Stomach (tissue), 9 donors: ENCODE measurements around the gene NAALADL2. TPM values are rescaled to one million over a fixed set of nuclear protein-coding genes. Genes with fewer than 3 reads are reported as not detected.

Experiments
- DNase-seq, 2 donors: peaks; one replicate each; pipeline versions ENCODE4 v3.0.0 to v3.0.0-alpha.2; 2013 to 2019
- H3K27ac ChIP-seq, 5 donors: fragments of 200-600 bp in 4 of 5; sonication (generic) in 4 of 5; one replicate each; pipeline ENCODE4 v1.5.1; 2013 to 2019; ENCODE audit warnings: mild to moderate bottlenecking in 1 of 5, moderate library complexity in 1 of 5
- H3K27me3 ChIP-seq, 3 donors: fragments of 200-600 bp; sonication (generic); one replicate each; pipeline ENCODE4 v1.5.1; 2017 to 2019; ENCODE audit warnings: mixed run types in 1 of 3
- H3K36me3 ChIP-seq, 4 donors: fragments of 200-600 bp; sonication (generic); 1 replicate in 3 of 4; 2 replicates in 1 of 4; pipeline ENCODE4 v1.5.1; 2016 to 2019
- H3K4me1 ChIP-seq, 4 donors: fragments of 200-600 bp; sonication (generic); one replicate each; pipeline ENCODE4 v1.5.1; 2016 to 2019
- H3K4me3 ChIP-seq, 4 donors: fragments of 200-600 bp; sonication (generic) in 3 of 4; one replicate each; pipeline ENCODE4 v1.5.1; 2016 to 2019; ENCODE audit warnings: mild to moderate bottlenecking in 1 of 4
- H3K9me3 ChIP-seq, 4 donors: fragments of 200-600 bp; sonication (generic); one replicate each; pipeline ENCODE4 v1.5.1; 2016 to 2019
- EP300 ChIP-seq: sonication (generic); formaldehyde crosslinking; IDR thresholded peaks from one replicate; pipeline ENCODE4 v1.6.1; 2017; ENCODE audit warnings: antibody characterized with exemption
- POLR2A ChIP-seq, 4 donors: fragments of 450-650 bp; IDR thresholded peaks; one replicate each; pipeline ENCODE4 v1.6.1; 2016; ENCODE audit warnings: antibody characterized with exemption in 4 of 4, control low read depth in 2 of 4, mild to moderate bottlenecking in 1 of 4, moderate library complexity in 1 of 4
- POLR2AphosphoS5 ChIP-seq, 3 donors: sonication (generic); formaldehyde crosslinking; IDR thresholded peaks; one replicate each; pipeline ENCODE4 v1.6.1; 2016; ENCODE audit warnings: antibody characterized with exemption in 3 of 3
- WGBS, 5 donors: extraction: QIAGEN DNeasy Blood & Tissue Kit in 3 of 5; methylation state at CpG; one replicate each; pipeline versions ENCODE4 v1.1.5 to v1.1.7; 2013 to 2018; 5-methylcytosine and 5-hydroxymethylcytosine counted together
- intact Hi-C: fragments of 100-400 bp; cut with DNase I; formaldehyde crosslinking; loops from one replicate; pipeline ENCODE4 v1.15.1; 2023; ENCODE audit warnings: low total_unique reads
- polyA plus RNA-seq, 3 donors: library from polyadenylated mRNA; stranded (reverse); fragments of 200-250 nt; gene quantifications; one replicate each; pipeline ENCODE4 v1.2.3, GENCODE V29; 2013
- total RNA-seq, 5 donors: library from RNA; depleted of rRNA; stranded (reverse); fragments of >200 nt; gene quantifications; one replicate each; pipeline versions ENCODE4 v1.1.0 to v1.2.3, GENCODE V29; 2014 to 2016
- TF ChIP-seq, protein P1 (sequence below), 7 experiments: fragments of 450-650 bp in 4 of 7; fragments of 200-600 bp in 3 of 7; sonication (generic) in 3 of 7; IDR thresholded peaks; one replicate each; pipeline ENCODE4 v1.5.1; 2016 to 2019; ENCODE audit warnings: antibody characterized with exemption in 7 of 7, control low read depth in 2 of 7, mild to moderate bottlenecking in 1 of 7
- donor health status: healthy with polysubstance abuse.
- donor health status: Bipolar disorder and iron deficiency.
- donor health status: healthy.

NAALADL2 gene
- total and polyA plus RNA-seq, 8 donors, result 0.58 to 43.7 (median 5.4) TPM

DNA sequence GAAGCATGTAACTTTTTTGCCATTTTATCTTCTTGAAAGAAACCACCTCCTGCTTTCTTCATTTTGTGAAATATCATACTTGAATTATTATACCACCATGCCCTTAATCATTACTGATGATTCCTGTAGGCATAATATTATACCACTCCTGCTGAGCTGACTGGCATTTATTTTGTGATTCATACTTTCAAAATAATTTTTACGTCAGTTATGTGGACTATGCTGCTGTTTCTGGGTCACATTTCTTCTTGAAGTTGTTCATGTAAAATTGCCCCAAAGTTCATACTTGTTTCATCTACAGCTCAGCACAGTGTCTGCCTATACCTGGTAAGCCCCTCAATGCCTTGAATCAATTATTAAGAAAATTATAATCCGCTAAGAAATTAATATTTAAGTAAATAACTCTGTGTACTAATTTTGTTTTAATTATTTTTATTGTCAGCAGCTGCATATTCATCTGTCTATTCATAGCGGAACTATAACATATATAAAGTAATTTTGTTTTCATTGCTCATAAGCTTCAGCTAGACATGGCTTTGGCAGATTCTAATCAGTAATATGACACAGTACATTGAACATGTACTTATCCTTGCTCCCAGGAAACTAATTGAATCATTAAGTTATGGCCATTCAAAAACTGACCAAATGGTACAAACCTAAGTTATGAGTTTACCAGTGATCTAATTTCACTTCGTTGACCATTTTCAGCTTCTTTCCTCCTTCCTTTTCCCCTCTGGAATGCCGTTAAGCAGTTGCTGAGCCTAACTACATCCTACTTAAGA, 160.0 kb downstream of the NAALADL2 start:
- H3K9me3 ChIP-seq, result no peaks in the 10 kb centered on the region
- no peaks in the 10 kb centered on the region for H3K4me1 ChIP-seq
- intact Hi-C loops, result no loop called here
- no peak overlapping the region for H3K4me3 ChIP-seq
- TF ChIP-seq EP300, result no peak
- no peak for TF ChIP-seq POLR2AphosphoS5 (IDR thresholded peaks at IDR 0.05)
- no peak for TF ChIP-seq POLR2A (IDR thresholded peaks at IDR 0.05)
- TF ChIP-seq, protein P1, sequence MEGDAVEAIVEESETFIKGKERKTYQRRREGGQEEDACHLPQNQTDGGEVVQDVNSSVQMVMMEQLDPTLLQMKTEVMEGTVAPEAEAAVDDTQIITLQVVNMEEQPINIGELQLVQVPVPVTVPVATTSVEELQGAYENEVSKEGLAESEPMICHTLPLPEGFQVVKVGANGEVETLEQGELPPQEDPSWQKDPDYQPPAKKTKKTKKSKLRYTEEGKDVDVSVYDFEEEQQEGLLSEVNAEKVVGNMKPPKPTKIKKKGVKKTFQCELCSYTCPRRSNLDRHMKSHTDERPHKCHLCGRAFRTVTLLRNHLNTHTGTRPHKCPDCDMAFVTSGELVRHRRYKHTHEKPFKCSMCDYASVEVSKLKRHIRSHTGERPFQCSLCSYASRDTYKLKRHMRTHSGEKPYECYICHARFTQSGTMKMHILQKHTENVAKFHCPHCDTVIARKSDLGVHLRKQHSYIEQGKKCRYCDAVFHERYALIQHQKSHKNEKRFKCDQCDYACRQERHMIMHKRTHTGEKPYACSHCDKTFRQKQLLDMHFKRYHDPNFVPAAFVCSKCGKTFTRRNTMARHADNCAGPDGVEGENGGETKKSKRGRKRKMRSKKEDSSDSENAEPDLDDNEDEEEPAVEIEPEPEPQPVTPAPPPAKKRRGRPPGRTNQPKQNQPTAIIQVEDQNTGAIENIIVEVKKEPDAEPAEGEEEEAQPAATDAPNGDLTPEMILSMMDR (IDR thresholded peaks at IDR 0.05), result no peak
- H3K36me3 ChIP-seq, result no peaks in the 10 kb centered on the region
- 84 to 89% (median 87%) methylated on average over 5 of the region's 5 CpGs for WGBS, 5 donors
- no peak overlapping the region for H3K27ac ChIP-seq
- no peaks in the 10 kb centered on the region for H3K27me3 ChIP-seq
- no peak for DNase-seq

DNA sequence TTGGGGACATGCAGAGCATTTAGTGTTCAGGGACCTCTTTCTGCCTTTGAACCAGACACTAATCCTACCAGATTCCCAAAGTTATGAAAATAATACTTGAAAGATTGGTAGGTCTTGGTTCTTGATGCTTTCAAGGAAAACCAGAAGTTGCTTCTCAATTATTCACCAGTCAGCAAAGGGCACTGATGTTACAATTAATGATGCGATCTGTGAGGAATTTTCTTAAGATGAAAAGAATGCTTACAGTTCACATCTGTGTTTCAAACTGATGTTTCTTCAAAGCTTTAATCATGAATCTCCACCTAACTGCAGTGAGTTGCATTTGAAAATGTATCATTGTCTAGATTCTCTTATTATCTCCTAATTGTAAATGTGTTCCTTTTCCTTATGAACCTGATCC, 161.0 kb downstream of the NAALADL2 start:
- DNase-seq, result no peak
- no peaks in the 10 kb centered on the region for H3K27me3 ChIP-seq
- H3K4me1 ChIP-seq, result no peaks in the 10 kb centered on the region
- H3K4me3 ChIP-seq, result no peak overlapping the region
- no peak overlapping the region for H3K27ac ChIP-seq
- H3K9me3 ChIP-seq, result no peaks in the 10 kb centered on the region
- 95 to 100% (median 97%) methylated on average over 1 of the region's 1 CpG for WGBS, 5 donors
- intact Hi-C loops, result no loop called here
- no peaks in the 10 kb centered on the region for H3K36me3 ChIP-seq
- TF ChIP-seq, protein P1 (IDR thresholded peaks at IDR 0.05), result no peak

DNA sequence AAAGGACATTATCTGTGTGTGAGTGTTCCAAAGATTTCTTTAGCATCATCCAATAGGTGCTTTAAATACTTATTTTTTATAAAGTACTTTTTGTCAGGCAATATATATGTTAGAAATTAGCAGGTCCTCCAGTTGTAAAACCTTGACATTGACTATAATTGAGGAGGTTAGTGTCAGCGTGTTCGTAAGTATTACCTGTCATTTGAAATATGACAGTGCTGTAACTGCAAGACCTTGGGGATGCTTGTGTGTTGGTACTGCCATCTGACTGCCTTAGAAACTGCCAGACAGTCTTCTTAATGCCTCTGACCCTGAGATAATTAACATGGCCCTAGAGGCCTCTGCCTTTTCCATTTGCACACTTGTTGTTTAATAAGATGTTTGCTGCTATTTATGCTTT, 170.7 kb downstream of the NAALADL2 start:
- H3K9me3 ChIP-seq, result no peaks in the 10 kb centered on the region
- H3K27ac ChIP-seq, result no peak overlapping the region
- no peak overlapping the region for H3K4me3 ChIP-seq
- no peaks in the 10 kb centered on the region for H3K36me3 ChIP-seq
- H3K4me1 ChIP-seq, result no peaks in the 10 kb centered on the region
- TF ChIP-seq, protein P1 (IDR thresholded peaks at IDR 0.05), result no peak
- no peak for TF ChIP-seq POLR2AphosphoS5 (IDR thresholded peaks at IDR 0.05)
- TF ChIP-seq POLR2A (IDR thresholded peaks at IDR 0.05), result no peak
- TF ChIP-seq EP300, result no peak
- no peaks in the 10 kb centered on the region for H3K27me3 ChIP-seq
- no peak for DNase-seq
- intact Hi-C loops, result no loop called here
- WGBS, 5 donors, result 93 to 95% (median 94%) methylated on average over 2 of the region's 2 CpGs

DNA sequence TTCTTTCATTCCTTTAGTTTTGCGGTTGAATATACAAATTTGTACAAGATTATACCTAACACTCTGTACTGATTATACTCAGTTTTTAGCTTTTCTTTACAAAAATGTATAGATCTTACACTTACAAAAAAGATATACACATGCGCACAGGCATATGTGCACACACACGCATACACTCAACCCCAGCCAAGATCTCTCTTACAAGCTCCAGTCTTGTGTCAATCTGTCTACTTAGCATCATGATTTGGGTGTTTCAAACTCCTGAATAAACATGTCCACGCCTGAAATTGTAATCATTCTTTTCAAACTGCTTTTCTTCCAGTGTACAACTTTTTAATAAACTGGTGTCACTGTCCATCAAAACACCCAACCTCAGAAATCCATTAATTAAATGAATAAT, 180.7 kb downstream of the NAALADL2 start:
- WGBS, 5 donors, result 82 to 90% (median 84%) methylated on average over 4 of the region's 4 CpGs
- no peak for DNase-seq
- Histone ChIP-seq H3K9me3 (no peaks in the 10 kb centered on the region), H3K27ac (no peak overlapping the region), H3K36me3 (no peaks in the 10 kb centered on the region), H3K4me3 (no peak overlapping the region), H3K27me3 (no peaks in the 10 kb centered on the region), H3K4me1 (no peaks in the 10 kb centered on the region)
- intact Hi-C loops, result no loop called here
- no peak for TF ChIP-seq POLR2AphosphoS5 (IDR thresholded peaks at IDR 0.05)
- no peak for TF ChIP-seq EP300
- TF ChIP-seq, protein P1 (IDR thresholded peaks at IDR 0.05), result no peak
- TF ChIP-seq POLR2A (IDR thresholded peaks at IDR 0.05), result no peak
